WTC11 (cell line): ENCODE data around the gene PARP4. TPM values are rescaled to one million over a fixed set of nuclear protein-coding genes. Genes with fewer than 3 reads are reported as not detected.

ENCODE experiments used
- ATAC-seq: fragments of 200-7000 bp; cut with Tn5 transposase; 2 replicates; pipeline ENCODE4 v1.10.0; 2021; ENCODE audit warnings: mild to moderate bottlenecking, moderate library complexity
- CTCF ChIA-PET: fragments of 300-600 bp; sonication (Branson Sonifier 250); formaldehyde crosslinking; loops from one replicate; lab custom pipeline; 2021; ENCODE audit warnings: antibody characterized with exemption; lab: Charles Lee
- POLR2A ChIA-PET: fragments of 350-600 bp; sonication (Branson Sonifier 250); formaldehyde crosslinking; loops from one replicate; lab custom pipeline; 2021; ENCODE audit warnings: antibody characterized with exemption; lab: Charles Lee
- DNase-seq: peaks from one replicate; pipeline ENCODE4 v3.0.0; 2021; ENCODE audit warnings: low spot score
- H3K27ac Mint-ChIP-seq: 2 replicates; pipeline ENCODE4 v1.8.0; 2021; ENCODE audit warnings: mixed read lengths
- H3K27me3 Mint-ChIP-seq: 2 replicates; pipeline ENCODE4 v1.8.0; 2021; ENCODE audit warnings: low read depth, mild to moderate bottlenecking, moderate library complexity, mixed read lengths
- H3K36me3 Mint-ChIP-seq: 2 replicates; pipeline ENCODE4 v1.8.0; 2021; ENCODE audit warnings: mixed read lengths
- H3K4me1 Mint-ChIP-seq: 2 replicates; pipeline ENCODE4 v1.8.0; 2022; ENCODE audit warnings: mixed read lengths
- H3K4me3 Mint-ChIP-seq: 2 replicates; pipeline ENCODE4 v1.8.0; 2021; ENCODE audit warnings: mild to moderate bottlenecking, moderate library complexity, mixed read lengths
- H3K9me3 Mint-ChIP-seq: 2 replicates; pipeline ENCODE4 v1.8.0; 2021; ENCODE audit warnings: mixed read lengths
- EMX1 ChIP-seq: fragments of 250-450 bp; sonication (Bioruptor Pico); IDR thresholded peaks from 2 replicates; pipeline ENCODE4 v1.8.0; 2021; ENCODE audit warnings: mild to moderate bottlenecking
- FOXP1 ChIP-seq: sonication (generic); formaldehyde crosslinking; IDR thresholded peaks from 2 replicates; pipeline ENCODE4 v1.8.0; 2022; ENCODE audit warnings: missing genetic modification reagents, mild to moderate bottlenecking, moderate library complexity, borderline replicate concordance
- MXD4 ChIP-seq: fragments of 250-450 bp; sonication (Bioruptor Pico); IDR thresholded peaks from 2 replicates; pipeline ENCODE4 v1.8.0; 2021; ENCODE audit warnings: mild to moderate bottlenecking, moderate library complexity, borderline replicate concordance
- TCF7 ChIP-seq: sonication (generic); formaldehyde crosslinking; IDR thresholded peaks from 2 replicates; pipeline ENCODE4 v1.8.0; 2022; ENCODE audit warnings: mild to moderate bottlenecking, low read depth, missing genetic modification reagents, moderate library complexity
- TEAD1 ChIP-seq: sonication (generic); formaldehyde crosslinking; IDR thresholded peaks from 2 replicates; pipeline ENCODE4 v1.8.0; 2022; ENCODE audit warnings: mild to moderate bottlenecking, missing genetic modification reagents
- ZNF121 ChIP-seq: sonication (generic); formaldehyde crosslinking; IDR thresholded peaks from 2 replicates; pipeline ENCODE4 v1.8.0; 2023; ENCODE audit warnings: missing genetic modification reagents
- ZNF263 ChIP-seq: sonication (generic); formaldehyde crosslinking; IDR thresholded peaks from 2 replicates; pipeline ENCODE4 v1.8.1; 2022; ENCODE audit warnings: low read depth, mild to moderate bottlenecking, moderate library complexity, missing genetic modification reagents
- ZNF317 ChIP-seq: sonication (generic); formaldehyde crosslinking; IDR thresholded peaks from 2 replicates; pipeline ENCODE4 v1.8.1; 2023; ENCODE audit warnings: low read depth, mild to moderate bottlenecking, moderate library complexity, missing genetic modification reagents, borderline replicate concordance
- total RNA-seq: library from RNA; stranded (reverse); gene quantifications from 3 replicates; pipeline ENCODE4 v1.2.3, GENCODE V29; 2021
- TF ChIP-seq, protein P1 (sequence below): fragments of 250-450 bp; sonication (Bioruptor Pico); IDR thresholded peaks from 2 replicates; pipeline ENCODE4 v1.9.0; 2021; ENCODE audit warnings: moderate library complexity, mild to moderate bottlenecking, inconsistent platforms, borderline replicate concordance
- TF ChIP-seq, protein P2 (sequence below): sonication (generic); formaldehyde crosslinking; IDR thresholded peaks from 2 replicates; pipeline ENCODE4 v1.8.1; 2023; ENCODE audit warnings: mild to moderate bottlenecking, missing genetic modification reagents, borderline replicate concordance
- TF ChIP-seq, protein P3 (sequence below): sonication (generic); formaldehyde crosslinking; IDR thresholded peaks from 2 replicates; pipeline ENCODE4 v1.8.1; 2022; ENCODE audit warnings: low read depth, missing genetic modification reagents, borderline replicate concordance
- TF ChIP-seq, protein P4 (sequence below): sonication (generic); formaldehyde crosslinking; IDR thresholded peaks from 2 replicates; pipeline ENCODE4 v1.8.1; 2022; ENCODE audit warnings: mild to moderate bottlenecking, moderate library complexity, missing genetic modification reagents
- TF ChIP-seq, protein P5 (sequence below): fragments of 250-450 bp; sonication (Bioruptor Pico); IDR thresholded peaks from 2 replicates; pipeline ENCODE4 v1.9.0; 2021; ENCODE audit warnings: mild to moderate bottlenecking, borderline replicate concordance
- TF ChIP-seq, protein P6 (sequence below): sonication (generic); formaldehyde crosslinking; IDR thresholded peaks from 2 replicates; pipeline ENCODE4 v1.8.1; 2023; ENCODE audit warnings: mild to moderate bottlenecking, missing genetic modification reagents
- TF ChIP-seq, protein P7 (sequence below): sonication (generic); formaldehyde crosslinking; IDR thresholded peaks from 2 replicates; pipeline ENCODE4 v1.8.0; 2022; ENCODE audit warnings: mild to moderate bottlenecking, missing genetic modification reagents

PARP4 gene
- total RNA-seq, 1 experiment from 2014 or later = 30.7 TPM

DNA sequence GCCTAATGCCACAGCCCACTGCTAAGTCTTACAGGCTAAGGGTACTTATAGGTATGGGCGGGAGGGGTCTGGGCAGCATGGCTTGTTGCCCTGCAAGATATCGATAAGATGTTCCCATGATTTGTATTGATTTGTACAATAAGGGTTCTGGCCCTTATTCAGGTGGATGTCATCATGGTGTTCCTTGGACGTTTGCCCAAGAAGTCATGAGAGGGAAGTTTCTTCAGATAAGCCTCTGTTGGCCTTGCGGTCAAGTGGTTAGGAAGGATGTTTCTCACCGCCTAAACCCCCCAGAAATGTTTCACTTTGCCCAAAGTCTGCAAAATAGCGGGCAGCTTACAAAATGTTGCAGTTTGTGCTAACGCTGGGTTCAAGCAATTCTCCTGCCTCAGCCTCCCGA is 7.3 kb downstream of the PARP4 start:
- POLR2A ChIA-PET = no interaction called here
- Mint-ChIP-seq H3K4me1 (peaks cover 8% of the 10 kb centered on the region), H3K27ac (no peak overlapping the region)
- TF ChIP-seq ZNF121 (CRISPR knock-in tag) = no peak
- TF ChIP-seq, protein P1, sequence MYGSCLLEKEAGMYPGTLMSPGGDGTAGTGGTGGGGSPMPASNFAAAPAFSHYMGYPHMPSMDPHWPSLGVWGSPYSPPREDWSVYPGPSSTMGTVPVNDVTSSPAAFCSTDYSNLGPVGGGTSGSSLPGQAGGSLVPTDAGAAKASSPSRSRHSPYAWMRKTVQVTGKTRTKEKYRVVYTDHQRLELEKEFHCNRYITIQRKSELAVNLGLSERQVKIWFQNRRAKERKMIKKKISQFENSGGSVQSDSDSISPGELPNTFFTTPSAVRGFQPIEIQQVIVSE (CRISPR knock-in tag) = no peak
- TF ChIP-seq, protein P2, sequence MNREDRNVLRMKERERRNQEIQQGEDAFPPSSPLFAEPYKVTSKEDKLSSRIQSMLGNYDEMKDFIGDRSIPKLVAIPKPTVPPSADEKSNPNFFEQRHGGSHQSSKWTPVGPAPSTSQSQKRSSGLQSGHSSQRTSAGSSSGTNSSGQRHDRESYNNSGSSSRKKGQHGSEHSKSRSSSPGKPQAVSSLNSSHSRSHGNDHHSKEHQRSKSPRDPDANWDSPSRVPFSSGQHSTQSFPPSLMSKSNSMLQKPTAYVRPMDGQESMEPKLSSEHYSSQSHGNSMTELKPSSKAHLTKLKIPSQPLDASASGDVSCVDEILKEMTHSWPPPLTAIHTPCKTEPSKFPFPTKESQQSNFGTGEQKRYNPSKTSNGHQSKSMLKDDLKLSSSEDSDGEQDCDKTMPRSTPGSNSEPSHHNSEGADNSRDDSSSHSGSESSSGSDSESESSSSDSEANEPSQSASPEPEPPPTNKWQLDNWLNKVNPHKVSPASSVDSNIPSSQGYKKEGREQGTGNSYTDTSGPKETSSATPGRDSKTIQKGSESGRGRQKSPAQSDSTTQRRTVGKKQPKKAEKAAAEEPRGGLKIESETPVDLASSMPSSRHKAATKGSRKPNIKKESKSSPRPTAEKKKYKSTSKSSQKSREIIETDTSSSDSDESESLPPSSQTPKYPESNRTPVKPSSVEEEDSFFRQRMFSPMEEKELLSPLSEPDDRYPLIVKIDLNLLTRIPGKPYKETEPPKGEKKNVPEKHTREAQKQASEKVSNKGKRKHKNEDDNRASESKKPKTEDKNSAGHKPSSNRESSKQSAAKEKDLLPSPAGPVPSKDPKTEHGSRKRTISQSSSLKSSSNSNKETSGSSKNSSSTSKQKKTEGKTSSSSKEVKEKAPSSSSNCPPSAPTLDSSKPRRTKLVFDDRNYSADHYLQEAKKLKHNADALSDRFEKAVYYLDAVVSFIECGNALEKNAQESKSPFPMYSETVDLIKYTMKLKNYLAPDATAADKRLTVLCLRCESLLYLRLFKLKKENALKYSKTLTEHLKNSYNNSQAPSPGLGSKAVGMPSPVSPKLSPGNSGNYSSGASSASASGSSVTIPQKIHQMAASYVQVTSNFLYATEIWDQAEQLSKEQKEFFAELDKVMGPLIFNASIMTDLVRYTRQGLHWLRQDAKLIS = no peak
- TF ChIP-seq, protein P3, sequence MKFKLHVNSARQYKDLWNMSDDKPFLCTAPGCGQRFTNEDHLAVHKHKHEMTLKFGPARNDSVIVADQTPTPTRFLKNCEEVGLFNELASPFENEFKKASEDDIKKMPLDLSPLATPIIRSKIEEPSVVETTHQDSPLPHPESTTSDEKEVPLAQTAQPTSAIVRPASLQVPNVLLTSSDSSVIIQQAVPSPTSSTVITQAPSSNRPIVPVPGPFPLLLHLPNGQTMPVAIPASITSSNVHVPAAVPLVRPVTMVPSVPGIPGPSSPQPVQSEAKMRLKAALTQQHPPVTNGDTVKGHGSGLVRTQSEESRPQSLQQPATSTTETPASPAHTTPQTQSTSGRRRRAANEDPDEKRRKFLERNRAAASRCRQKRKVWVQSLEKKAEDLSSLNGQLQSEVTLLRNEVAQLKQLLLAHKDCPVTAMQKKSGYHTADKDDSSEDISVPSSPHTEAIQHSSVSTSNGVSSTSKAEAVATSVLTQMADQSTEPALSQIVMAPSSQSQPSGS (CRISPR knock-in tag) = no peak
- TF ChIP-seq, protein P4, sequence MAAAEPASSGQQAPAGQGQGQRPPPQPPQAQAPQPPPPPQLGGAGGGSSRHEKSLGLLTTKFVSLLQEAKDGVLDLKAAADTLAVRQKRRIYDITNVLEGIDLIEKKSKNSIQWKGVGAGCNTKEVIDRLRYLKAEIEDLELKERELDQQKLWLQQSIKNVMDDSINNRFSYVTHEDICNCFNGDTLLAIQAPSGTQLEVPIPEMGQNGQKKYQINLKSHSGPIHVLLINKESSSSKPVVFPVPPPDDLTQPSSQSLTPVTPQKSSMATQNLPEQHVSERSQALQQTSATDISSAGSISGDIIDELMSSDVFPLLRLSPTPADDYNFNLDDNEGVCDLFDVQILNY (CRISPR knock-in tag) = no peak
- no peak for TF ChIP-seq EMX1 (CRISPR knock-in tag)
- TF ChIP-seq, protein P5, sequence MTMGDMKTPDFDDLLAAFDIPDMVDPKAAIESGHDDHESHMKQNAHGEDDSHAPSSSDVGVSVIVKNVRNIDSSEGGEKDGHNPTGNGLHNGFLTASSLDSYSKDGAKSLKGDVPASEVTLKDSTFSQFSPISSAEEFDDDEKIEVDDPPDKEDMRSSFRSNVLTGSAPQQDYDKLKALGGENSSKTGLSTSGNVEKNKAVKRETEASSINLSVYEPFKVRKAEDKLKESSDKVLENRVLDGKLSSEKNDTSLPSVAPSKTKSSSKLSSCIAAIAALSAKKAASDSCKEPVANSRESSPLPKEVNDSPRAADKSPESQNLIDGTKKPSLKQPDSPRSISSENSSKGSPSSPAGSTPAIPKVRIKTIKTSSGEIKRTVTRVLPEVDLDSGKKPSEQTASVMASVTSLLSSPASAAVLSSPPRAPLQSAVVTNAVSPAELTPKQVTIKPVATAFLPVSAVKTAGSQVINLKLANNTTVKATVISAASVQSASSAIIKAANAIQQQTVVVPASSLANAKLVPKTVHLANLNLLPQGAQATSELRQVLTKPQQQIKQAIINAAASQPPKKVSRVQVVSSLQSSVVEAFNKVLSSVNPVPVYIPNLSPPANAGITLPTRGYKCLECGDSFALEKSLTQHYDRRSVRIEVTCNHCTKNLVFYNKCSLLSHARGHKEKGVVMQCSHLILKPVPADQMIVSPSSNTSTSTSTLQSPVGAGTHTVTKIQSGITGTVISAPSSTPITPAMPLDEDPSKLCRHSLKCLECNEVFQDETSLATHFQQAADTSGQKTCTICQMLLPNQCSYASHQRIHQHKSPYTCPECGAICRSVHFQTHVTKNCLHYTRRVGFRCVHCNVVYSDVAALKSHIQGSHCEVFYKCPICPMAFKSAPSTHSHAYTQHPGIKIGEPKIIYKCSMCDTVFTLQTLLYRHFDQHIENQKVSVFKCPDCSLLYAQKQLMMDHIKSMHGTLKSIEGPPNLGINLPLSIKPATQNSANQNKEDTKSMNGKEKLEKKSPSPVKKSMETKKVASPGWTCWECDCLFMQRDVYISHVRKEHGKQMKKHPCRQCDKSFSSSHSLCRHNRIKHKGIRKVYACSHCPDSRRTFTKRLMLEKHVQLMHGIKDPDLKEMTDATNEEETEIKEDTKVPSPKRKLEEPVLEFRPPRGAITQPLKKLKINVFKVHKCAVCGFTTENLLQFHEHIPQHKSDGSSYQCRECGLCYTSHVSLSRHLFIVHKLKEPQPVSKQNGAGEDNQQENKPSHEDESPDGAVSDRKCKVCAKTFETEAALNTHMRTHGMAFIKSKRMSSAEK (CRISPR knock-in tag) = no peak
- TF ChIP-seq, protein P6, sequence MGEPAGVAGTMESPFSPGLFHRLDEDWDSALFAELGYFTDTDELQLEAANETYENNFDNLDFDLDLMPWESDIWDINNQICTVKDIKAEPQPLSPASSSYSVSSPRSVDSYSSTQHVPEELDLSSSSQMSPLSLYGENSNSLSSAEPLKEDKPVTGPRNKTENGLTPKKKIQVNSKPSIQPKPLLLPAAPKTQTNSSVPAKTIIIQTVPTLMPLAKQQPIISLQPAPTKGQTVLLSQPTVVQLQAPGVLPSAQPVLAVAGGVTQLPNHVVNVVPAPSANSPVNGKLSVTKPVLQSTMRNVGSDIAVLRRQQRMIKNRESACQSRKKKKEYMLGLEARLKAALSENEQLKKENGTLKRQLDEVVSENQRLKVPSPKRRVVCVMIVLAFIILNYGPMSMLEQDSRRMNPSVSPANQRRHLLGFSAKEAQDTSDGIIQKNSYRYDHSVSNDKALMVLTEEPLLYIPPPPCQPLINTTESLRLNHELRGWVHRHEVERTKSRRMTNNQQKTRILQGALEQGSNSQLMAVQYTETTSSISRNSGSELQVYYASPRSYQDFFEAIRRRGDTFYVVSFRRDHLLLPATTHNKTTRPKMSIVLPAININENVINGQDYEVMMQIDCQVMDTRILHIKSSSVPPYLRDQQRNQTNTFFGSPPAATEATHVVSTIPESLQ (CRISPR knock-in tag) = no peak
- TF ChIP-seq MXD4 = no peak
- no peak for TF ChIP-seq TEAD1 (CRISPR knock-in tag)
- TF ChIP-seq ZNF317 (CRISPR knock-in tag) = no peak
- TF ChIP-seq, all 79 proteins: peak for 0
- Mint-ChIP-seq H3K9me3 (no peaks in the 10 kb centered on the region), H3K27me3 (no peaks in the 10 kb centered on the region), H3K36me3 (peaks cover 3% of the 10 kb centered on the region; the same call in 1 of the 2 replicates), H3K4me3 (no peak overlapping the region)
- CTCF ChIA-PET = interaction anchor here (0.7 kb wide), 1 partner anchor 24 kb away, joined by 5 read pairs; no protein-coding TSS in a partner anchor
- DNase-seq (no peak), ATAC-seq (no peak)

DNA sequence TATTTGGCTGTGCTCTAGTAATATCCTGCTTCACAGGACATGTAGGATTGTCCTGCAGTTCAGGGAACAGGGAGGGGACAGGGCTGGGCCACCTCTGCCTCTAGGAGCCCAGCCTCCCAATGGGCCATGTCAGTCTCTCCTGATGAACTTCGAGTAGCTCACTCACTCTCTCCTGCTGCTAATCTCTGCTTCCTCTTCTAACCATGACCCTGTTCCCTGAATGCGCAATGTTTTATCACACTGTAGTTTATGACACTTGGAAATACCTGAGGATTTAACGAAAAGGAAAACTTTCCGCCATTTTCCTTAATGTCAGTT is 9.2 kb downstream of the PARP4 start:
- Mint-ChIP-seq H3K9me3 (no peaks in the 10 kb centered on the region), H3K36me3 (peaks cover 3% of the 10 kb centered on the region; the same call in 1 of the 2 replicates), H3K27me3 (no peaks in the 10 kb centered on the region), H3K4me3 (no peak overlapping the region), H3K4me1 (peaks cover 8% of the 10 kb centered on the region), H3K27ac (no peak overlapping the region)
- ChIA-PET POLR2A (no interaction called here), CTCF (no interaction called here)
- DNase-seq = no peak
- no peak for ATAC-seq
- TF ChIP-seq TEAD1 (CRISPR knock-in tag) = no peak
- no peak for TF ChIP-seq EMX1 (CRISPR knock-in tag)
- TF ChIP-seq ZNF263 = no peak
- no peak for TF ChIP-seq FOXP1 (CRISPR knock-in tag)
- TF ChIP-seq, protein P2 = no peak
- TF ChIP-seq, protein P7, sequence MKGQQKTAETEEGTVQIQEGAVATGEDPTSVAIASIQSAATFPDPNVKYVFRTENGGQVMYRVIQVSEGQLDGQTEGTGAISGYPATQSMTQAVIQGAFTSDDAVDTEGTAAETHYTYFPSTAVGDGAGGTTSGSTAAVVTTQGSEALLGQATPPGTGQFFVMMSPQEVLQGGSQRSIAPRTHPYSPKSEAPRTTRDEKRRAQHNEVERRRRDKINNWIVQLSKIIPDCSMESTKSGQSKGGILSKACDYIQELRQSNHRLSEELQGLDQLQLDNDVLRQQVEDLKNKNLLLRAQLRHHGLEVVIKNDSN = no peak
- TF ChIP-seq TCF7 (CRISPR knock-in tag) = no peak
